GM10266 (cell line): ENCODE measurements around the gene PPCDC.

ENCODE experiments used
- DNase-seq: peaks from one replicate; pipeline ENCODE4 v3.0.0; 2012; ENCODE audit errors: extremely low spot score
- CTCF ChIP-seq: IDR thresholded peaks from 2 replicates; pipeline ENCODE4 v1.5.1; 2012; ENCODE audit warnings: mild to moderate bottlenecking, low read depth; ENCODE audit not compliant: control insufficient read depth, insufficient read depth; ENCODE audit errors: missing control alignments

Gene PPCDC

GRCh38 chr15:75008629-75009326, 14.6 kb upstream of the PPCDC start:
- TF ChIP-seq CTCF = no peak
- peak; percentile 71 for DNase-seq

DNA sequence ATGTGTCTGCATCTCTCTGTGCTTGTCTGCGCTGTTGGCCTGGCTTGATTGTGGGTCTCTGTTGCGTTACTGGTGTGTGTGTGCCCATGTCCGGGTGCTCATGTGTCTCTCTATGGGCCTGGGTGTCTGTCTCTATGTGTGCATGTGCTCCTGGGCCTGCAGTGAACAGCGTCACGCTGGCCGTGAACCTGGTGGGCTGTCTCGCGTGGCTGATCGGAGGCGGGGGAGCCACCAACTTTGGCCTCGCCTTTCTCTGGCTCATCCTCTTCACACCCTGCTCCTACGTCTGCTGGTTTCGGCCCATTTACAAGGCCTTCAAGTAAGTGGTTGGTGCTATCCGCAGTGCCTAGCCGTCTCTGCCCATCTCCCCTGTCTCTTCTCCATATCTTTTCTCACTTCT, 7.0 kb upstream of the PPCDC start:
- DNase-seq = no peak
- no peak for TF ChIP-seq CTCF

DNA sequence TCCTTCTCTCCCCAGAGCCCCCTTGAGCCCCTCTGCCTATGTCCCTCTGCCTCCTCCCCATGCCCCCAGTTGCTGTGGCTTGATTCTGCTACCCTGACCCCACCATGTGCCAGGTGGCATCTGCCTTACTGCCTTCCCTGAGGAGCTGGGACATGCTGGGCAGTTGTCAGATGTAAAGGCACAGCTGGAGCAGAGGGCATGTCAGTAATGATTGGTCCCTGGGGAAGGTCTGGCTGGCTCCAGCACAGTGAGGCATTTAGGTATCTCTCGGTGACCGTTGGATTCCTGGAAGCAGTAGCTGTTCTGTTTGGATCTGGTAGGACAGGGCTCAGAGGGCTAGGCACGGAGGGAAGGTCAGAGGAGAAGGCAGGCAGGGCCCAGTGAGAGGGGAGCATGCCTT, 3.5 kb upstream of the PPCDC start:
- no peak for DNase-seq
- TF ChIP-seq CTCF = no peak

DNA sequence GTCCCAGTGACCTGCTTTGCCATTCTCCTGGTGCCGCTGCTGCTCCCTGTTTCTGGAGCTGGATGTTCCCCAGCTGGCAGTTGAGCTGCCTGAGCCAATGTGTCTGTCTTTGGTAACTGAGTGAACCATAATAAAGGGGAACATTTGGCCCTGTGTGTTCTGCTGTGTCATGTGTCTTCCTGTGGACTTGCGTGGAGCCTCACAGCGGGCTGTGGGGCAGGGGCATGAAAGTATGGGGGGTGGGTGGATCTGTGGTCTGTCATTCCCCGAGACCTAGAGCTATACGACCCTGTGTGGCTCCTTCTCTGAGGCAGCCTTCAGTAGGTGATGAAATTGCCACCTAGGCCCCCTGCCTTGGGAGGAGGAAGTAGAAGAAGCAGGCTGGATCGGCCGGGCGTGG, 2.0 kb upstream of the PPCDC start:
- no peak for TF ChIP-seq CTCF

DNA sequence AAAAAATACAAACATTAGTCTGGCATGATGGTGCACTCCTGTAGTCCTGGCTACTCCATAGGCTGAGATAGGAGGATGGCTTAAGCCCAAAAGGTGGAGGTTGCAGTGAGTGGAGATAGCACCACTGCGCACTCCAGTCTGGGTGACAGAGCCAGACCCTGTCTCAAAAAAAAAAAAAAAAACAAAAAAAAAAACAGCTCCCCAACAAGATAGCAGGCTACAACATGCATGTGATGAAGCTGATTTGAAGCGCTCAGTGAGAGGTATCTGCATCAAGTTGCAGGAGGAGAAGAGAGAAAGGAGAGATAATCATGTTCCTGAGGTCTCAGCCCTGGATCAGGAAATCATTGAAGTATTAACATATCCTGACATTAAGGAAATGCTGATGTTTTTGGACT, 608 bp upstream of the PPCDC start:
- no peak for DNase-seq
- no peak for TF ChIP-seq CTCF

More for the DNA sequence above, 2.0 kb upstream of the PPCDC start:
- no peak for DNase-seq

GRCh38 chr15:75023872-75024636, 664 bp downstream of the PPCDC start:
- peak; percentile 26 for DNase-seq

More at GRCh38 chr15:75023872-75024636, 664 bp downstream of the PPCDC start:
- TF ChIP-seq CTCF = no peak
